Endothelial cell of umbilical vein (primary cell): ENCODE measurements around the gene FBXO34.

Experiments
- EZH2 ChIP-seq: IDR thresholded peaks from 2 replicates; pipeline ENCODE4 v1.6.1; 2012; ENCODE audit warnings: borderline replicate concordance, low read depth, mild to moderate bottlenecking, moderate library complexity, low read length, inconsistent platforms; ENCODE audit not compliant: severe bottlenecking
- FOS ChIP-seq: IDR thresholded peaks from 2 replicates; pipeline ENCODE4 v1.6.1; 2011; ENCODE audit warnings: mild to moderate bottlenecking, low read length, moderate library complexity, borderline replicate concordance; ENCODE audit not compliant: insufficient read depth
- JUN ChIP-seq: IDR thresholded peaks from 2 replicates; pipeline ENCODE4 v1.6.1; 2011; ENCODE audit warnings: borderline replicate concordance, low read depth; ENCODE audit not compliant: insufficient read length, insufficient read depth
- MYC ChIP-seq: IDR thresholded peaks from one replicate; pipeline ENCODE4 v1.6.1; 2011; ENCODE audit warnings: mild to moderate bottlenecking, low read depth, low read length
- POLR2A ChIP-seq: IDR thresholded peaks from 2 replicates; pipeline ENCODE4 v1.6.1; 2012; ENCODE audit warnings: low read depth, mild to moderate bottlenecking, control low read depth, low read length
- POLR2AphosphoS5 ChIP-seq: IDR thresholded peaks from 2 replicates; pipeline ENCODE4 v1.6.1; 2012; ENCODE audit warnings: low read depth, mild to moderate bottlenecking, control low read depth, low read length, moderate library complexity; ENCODE audit not compliant: insufficient read depth
- TF ChIP-seq, protein P1 (sequence below), 2 donors: IDR thresholded peaks; 1 replicate in 1 of 2; 2 replicates in 1 of 2; pipeline ENCODE4 v1.5.1; 2011; ENCODE audit warnings: low read length in 2 of 2, mild to moderate bottlenecking in 2 of 2, moderate library complexity in 2 of 2, control low read depth in 1 of 2, inconsistent platforms in 1 of 2, low read depth in 1 of 2; ENCODE audit not compliant: insufficient read depth in 1 of 2; ENCODE audit errors: extremely low read depth in 1 of 2
- TF ChIP-seq, protein P2 (sequence below): IDR thresholded peaks from 2 replicates; pipeline ENCODE4 v1.6.1; 2011; ENCODE audit not compliant: insufficient read depth, insufficient read length

DNA sequence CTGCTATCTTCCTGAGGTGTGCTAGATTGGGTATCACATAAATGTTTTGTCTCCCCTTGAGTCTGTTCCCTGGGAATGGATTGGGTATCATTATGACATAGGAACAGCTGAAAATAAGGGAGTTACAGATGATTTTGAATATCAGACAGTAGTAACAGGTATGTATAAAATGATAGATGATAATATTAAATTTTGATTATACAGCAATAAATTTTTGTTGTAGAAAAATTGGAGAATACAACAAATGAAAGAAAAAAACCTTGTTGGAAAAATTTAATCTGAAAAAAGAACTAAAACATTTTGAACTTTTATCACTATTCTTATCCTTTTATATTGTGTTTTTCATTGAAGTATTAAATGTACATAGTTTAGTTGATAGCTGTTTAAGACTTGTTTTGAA is 43.2 kb downstream of the FBXO34 start:
- TF ChIP-seq, protein P1, sequence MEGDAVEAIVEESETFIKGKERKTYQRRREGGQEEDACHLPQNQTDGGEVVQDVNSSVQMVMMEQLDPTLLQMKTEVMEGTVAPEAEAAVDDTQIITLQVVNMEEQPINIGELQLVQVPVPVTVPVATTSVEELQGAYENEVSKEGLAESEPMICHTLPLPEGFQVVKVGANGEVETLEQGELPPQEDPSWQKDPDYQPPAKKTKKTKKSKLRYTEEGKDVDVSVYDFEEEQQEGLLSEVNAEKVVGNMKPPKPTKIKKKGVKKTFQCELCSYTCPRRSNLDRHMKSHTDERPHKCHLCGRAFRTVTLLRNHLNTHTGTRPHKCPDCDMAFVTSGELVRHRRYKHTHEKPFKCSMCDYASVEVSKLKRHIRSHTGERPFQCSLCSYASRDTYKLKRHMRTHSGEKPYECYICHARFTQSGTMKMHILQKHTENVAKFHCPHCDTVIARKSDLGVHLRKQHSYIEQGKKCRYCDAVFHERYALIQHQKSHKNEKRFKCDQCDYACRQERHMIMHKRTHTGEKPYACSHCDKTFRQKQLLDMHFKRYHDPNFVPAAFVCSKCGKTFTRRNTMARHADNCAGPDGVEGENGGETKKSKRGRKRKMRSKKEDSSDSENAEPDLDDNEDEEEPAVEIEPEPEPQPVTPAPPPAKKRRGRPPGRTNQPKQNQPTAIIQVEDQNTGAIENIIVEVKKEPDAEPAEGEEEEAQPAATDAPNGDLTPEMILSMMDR (IDR thresholded peaks at IDR 0.05; ENCODE audit: extremely low read depth in 1 of 2, insufficient read depth in 1 of 2, low read depth in 1 of 2, low read length in 2 of 2) = no peak
- TF ChIP-seq, protein P2, sequence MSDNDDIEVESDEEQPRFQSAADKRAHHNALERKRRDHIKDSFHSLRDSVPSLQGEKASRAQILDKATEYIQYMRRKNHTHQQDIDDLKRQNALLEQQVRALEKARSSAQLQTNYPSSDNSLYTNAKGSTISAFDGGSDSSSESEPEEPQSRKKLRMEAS = no peak
- no peak for TF ChIP-seq POLR2A
- TF ChIP-seq FOS = no peak
- TF ChIP-seq POLR2AphosphoS5 = no peak
- TF ChIP-seq EZH2 = no peak
- no peak for TF ChIP-seq MYC
- no peak for TF ChIP-seq JUN
